Lower leg skin (tissue), 3 donors: ENCODE measurements around the gene PIP5K1B.

Experiments
- CTCF ChIP-seq, 3 donors: fragments of 450-650 bp; IDR thresholded peaks; one replicate each; pipeline ENCODE4 v1.5.1; 2016; ENCODE audit warnings: antibody characterized with exemption in 3 of 3, mild to moderate bottlenecking in 3 of 3, moderate library complexity in 2 of 3
- POLR2A ChIP-seq, 2 donors: fragments of 450-650 bp; IDR thresholded peaks; one replicate each; pipeline ENCODE4 v1.6.1; 2016 to 2017; ENCODE audit warnings: antibody characterized with exemption in 2 of 2, mild to moderate bottlenecking in 1 of 2, moderate library complexity in 1 of 2

GRCh38 chr9:68804911-68805889, 100.2 kb downstream of the PIP5K1B start:
- TF ChIP-seq POLR2A (IDR thresholded peaks at IDR 0.05) (no peak), CTCF (IDR thresholded peaks at IDR 0.05) (no peak)
